D721Med (cell line): ENCODE data around the gene LRMDA.
"Not testable (repeated sequence)": the region's sequence is repeated elsewhere in the genome, so short reads cannot be mapped to it uniquely, and the experiment has no call there.

Source experiments
- DNase-seq: peaks from one replicate; pipeline ENCODE4 v3.0.0; 2011; ENCODE audit warnings: low spot score; ENCODE audit not compliant: insufficient read length
- FAIRE-seq: peaks from 2 replicates; lab custom pipeline; 2011; peaks lifted over from hg19 to GRCh38; lab: Jason Lieb, UNC
- CTCF ChIP-seq: IDR thresholded peaks from 2 replicates; pipeline ENCODE4 v1.5.1; 2012; ENCODE audit warnings: mild to moderate bottlenecking, control low read depth; ENCODE audit not compliant: insufficient read depth; ENCODE audit errors: missing control alignments

Gene LRMDA

GRCh38 chr10:76522547-76522946 is 1091.1 kb downstream of the LRMDA start:
- DNase-seq (no peak), FAIRE-seq (no peak)
- no peak for TF ChIP-seq CTCF

GRCh38 chr10:76523246-76523645 is 1091.8 kb downstream of the LRMDA start:
- DNase-seq (no peak), FAIRE-seq (no peak)
- no peak for TF ChIP-seq CTCF

GRCh38 chr10:76523791-76524351 is 1092.4 kb downstream of the LRMDA start:
- FAIRE-seq (no peak), DNase-seq (no peak)
- TF ChIP-seq CTCF = no peak

- not testable (repeated sequence) for DNase-seq, FAIRE-seq
Measured at GRCh38 chr10:76526833-76527232, 1095.4 kb downstream of the LRMDA start.

- FAIRE-seq (no peak), DNase-seq (no peak)
- no peak for TF ChIP-seq CTCF
Measured at GRCh38 chr10:76540331-76540730, 1108.9 kb downstream of the LRMDA start.

- TF ChIP-seq CTCF = no peak
- DNase-seq (no peak), FAIRE-seq (no peak)
Measured at GRCh38 chr10:76540786-76541185, 1109.4 kb downstream of the LRMDA start.

GRCh38 chr10:76541852-76542251 is 1110.4 kb downstream of the LRMDA start:
- no peak for DNase-seq
- FAIRE-seq = no peak
- no peak for TF ChIP-seq CTCF

GRCh38 chr10:76542307-76542930 is 1111.0 kb downstream of the LRMDA start:
- FAIRE-seq = no peak
- DNase-seq = no peak
- TF ChIP-seq CTCF = no peak
